SK-N-SH (cell line): ENCODE results near the gene ENOX2.

Experiments
- CTCF ChIP-seq: fragments of 200-600 bp; sonication (generic); IDR thresholded peaks from 2 replicates; pipeline ENCODE4 v1.6.1; 2017; ENCODE audit warnings: antibody characterized with exemption, mild to moderate bottlenecking, moderate library complexity
- EP300 ChIP-seq, 2 experiments: IDR thresholded peaks; 2 replicates each; pipeline versions ENCODE4 v1.4.0 to v1.6.1; 2012; ENCODE audit warnings: borderline replicate concordance in 1 of 2, low read depth in 1 of 2, low read length in 1 of 2
- FOXM1 ChIP-seq: IDR thresholded peaks from 2 replicates; pipeline ENCODE4 v1.4.0; 2012; ENCODE audit warnings: low read depth, mild to moderate bottlenecking
- TF ChIP-seq, protein P1 (sequence below): fragments of 150-350 bp; IDR thresholded peaks from 2 replicates; pipeline ENCODE4 v1.6.1; 2016; ENCODE audit warnings: mild to moderate bottlenecking, low read depth, low read length
- TF ChIP-seq, protein P2 (sequence below): IDR thresholded peaks from 2 replicates; pipeline ENCODE4 v1.4.0; 2012; ENCODE audit warnings: low read depth

- TF ChIP-seq CTCF: no peak
- no peak for TF ChIP-seq FOXM1
- no peak for TF ChIP-seq EP300 (IDR thresholded peaks at IDR 0.05; ENCODE audit: borderline replicate concordance in 1 of 2, low read depth in 1 of 2, low read length in 1 of 2)
- TF ChIP-seq, protein P1, sequence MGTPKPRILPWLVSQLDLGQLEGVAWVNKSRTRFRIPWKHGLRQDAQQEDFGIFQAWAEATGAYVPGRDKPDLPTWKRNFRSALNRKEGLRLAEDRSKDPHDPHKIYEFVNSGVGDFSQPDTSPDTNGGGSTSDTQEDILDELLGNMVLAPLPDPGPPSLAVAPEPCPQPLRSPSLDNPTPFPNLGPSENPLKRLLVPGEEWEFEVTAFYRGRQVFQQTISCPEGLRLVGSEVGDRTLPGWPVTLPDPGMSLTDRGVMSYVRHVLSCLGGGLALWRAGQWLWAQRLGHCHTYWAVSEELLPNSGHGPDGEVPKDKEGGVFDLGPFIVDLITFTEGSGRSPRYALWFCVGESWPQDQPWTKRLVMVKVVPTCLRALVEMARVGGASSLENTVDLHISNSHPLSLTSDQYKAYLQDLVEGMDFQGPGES: no peak
- TF ChIP-seq, protein P2, sequence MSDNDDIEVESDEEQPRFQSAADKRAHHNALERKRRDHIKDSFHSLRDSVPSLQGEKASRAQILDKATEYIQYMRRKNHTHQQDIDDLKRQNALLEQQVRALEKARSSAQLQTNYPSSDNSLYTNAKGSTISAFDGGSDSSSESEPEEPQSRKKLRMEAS: no peak
These were observed 198.7 kb downstream of the ENOX2 start for GRCh38 chrX:130704053-130705038.
